Neural crest cell (in vitro differentiated cells): ENCODE data around the gene SIGLECL1. TPM values are rescaled to one million over a fixed set of nuclear protein-coding genes. Genes with fewer than 3 reads are reported as not detected.

Source experiments
- DNase-seq: peaks from one replicate; pipeline ENCODE4 v3.0.0; 2021; ENCODE audit warnings: low read depth, mixed read lengths, low spot score
- H3K27ac Mint-ChIP-seq: one replicate; pipeline ENCODE4 v1.8.0; 2021; ENCODE audit warnings: mild to moderate bottlenecking, mixed read lengths; ENCODE audit not compliant: unreplicated experiment
- H3K27me3 Mint-ChIP-seq: 2 replicates; pipeline ENCODE4 v1.8.0; 2021; ENCODE audit warnings: low read depth, mild to moderate bottlenecking, mixed read lengths
- H3K36me3 Mint-ChIP-seq: 2 replicates; pipeline ENCODE4 v1.8.0; 2021; ENCODE audit warnings: low read depth, mild to moderate bottlenecking, mixed read lengths
- H3K4me1 Mint-ChIP-seq: 2 replicates; pipeline ENCODE4 v1.8.0; 2021; ENCODE audit warnings: mixed read lengths
- H3K4me3 Mint-ChIP-seq: one replicate; pipeline ENCODE4 v1.8.0; 2021; ENCODE audit warnings: mild to moderate bottlenecking, mixed read lengths
- H3K9me3 Mint-ChIP-seq: 2 replicates; pipeline ENCODE4 v1.8.0; 2021; ENCODE audit warnings: mixed read lengths
- total RNA-seq: library from RNA; stranded (reverse); gene quantifications from 2 replicates; pipeline ENCODE4 v1.2.1, GENCODE V29; 2021
- TF ChIP-seq, protein P1 (sequence below): fragments of 200-600 bp; sonication (generic); conservative IDR thresholded peaks from 2 replicates; pipeline ENCODE4 v1.5.0; 2021; ENCODE audit warnings: antibody characterized with exemption, mild to moderate bottlenecking

The SIGLECL1 gene
- total RNA-seq, 1 donor from 2014 or later: not detected

GRCh38 chr19:51282335-51282734 is 31.5 kb downstream of the SIGLECL1 start:
- no peak overlapping the region for H3K4me3 Mint-ChIP-seq
- TF ChIP-seq, protein P1, sequence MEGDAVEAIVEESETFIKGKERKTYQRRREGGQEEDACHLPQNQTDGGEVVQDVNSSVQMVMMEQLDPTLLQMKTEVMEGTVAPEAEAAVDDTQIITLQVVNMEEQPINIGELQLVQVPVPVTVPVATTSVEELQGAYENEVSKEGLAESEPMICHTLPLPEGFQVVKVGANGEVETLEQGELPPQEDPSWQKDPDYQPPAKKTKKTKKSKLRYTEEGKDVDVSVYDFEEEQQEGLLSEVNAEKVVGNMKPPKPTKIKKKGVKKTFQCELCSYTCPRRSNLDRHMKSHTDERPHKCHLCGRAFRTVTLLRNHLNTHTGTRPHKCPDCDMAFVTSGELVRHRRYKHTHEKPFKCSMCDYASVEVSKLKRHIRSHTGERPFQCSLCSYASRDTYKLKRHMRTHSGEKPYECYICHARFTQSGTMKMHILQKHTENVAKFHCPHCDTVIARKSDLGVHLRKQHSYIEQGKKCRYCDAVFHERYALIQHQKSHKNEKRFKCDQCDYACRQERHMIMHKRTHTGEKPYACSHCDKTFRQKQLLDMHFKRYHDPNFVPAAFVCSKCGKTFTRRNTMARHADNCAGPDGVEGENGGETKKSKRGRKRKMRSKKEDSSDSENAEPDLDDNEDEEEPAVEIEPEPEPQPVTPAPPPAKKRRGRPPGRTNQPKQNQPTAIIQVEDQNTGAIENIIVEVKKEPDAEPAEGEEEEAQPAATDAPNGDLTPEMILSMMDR: no peak
- H3K9me3 Mint-ChIP-seq: peaks cover 7% of the 10 kb centered on the region
- peaks cover 2% of the 10 kb centered on the region for H3K36me3 Mint-ChIP-seq
- peaks cover 38% of the 10 kb centered on the region for H3K27me3 Mint-ChIP-seq
- no peak for DNase-seq
- H3K4me1 Mint-ChIP-seq: no peaks in the 10 kb centered on the region
- H3K27ac Mint-ChIP-seq: no peak overlapping the region

GRCh38 chr19:51285682-51286081 is 34.8 kb downstream of the SIGLECL1 start:
- H3K4me3 Mint-ChIP-seq: no peak overlapping the region
- no peak for DNase-seq
- peaks cover 29% of the 10 kb centered on the region for H3K27me3 Mint-ChIP-seq
- peaks cover 2% of the 10 kb centered on the region for H3K36me3 Mint-ChIP-seq
- H3K27ac Mint-ChIP-seq: no peak overlapping the region
- H3K9me3 Mint-ChIP-seq: peaks cover 5% of the 10 kb centered on the region
- TF ChIP-seq, protein P1: no peak
- H3K4me1 Mint-ChIP-seq: no peaks in the 10 kb centered on the region

- Mint-ChIP-seq H3K27me3 (peaks cover 21% of the 10 kb centered on the region), H3K9me3 (no peaks in the 10 kb centered on the region), H3K4me1 (peaks cover 12% of the 10 kb centered on the region), H3K4me3 (no peak overlapping the region), H3K36me3 (no peaks in the 10 kb centered on the region), H3K27ac (no peak overlapping the region)
- no peak for DNase-seq
- TF ChIP-seq, protein P1: no peak
Measured at GRCh38 chr19:51289635-51290034, 38.8 kb downstream of the SIGLECL1 start.

DNA sequence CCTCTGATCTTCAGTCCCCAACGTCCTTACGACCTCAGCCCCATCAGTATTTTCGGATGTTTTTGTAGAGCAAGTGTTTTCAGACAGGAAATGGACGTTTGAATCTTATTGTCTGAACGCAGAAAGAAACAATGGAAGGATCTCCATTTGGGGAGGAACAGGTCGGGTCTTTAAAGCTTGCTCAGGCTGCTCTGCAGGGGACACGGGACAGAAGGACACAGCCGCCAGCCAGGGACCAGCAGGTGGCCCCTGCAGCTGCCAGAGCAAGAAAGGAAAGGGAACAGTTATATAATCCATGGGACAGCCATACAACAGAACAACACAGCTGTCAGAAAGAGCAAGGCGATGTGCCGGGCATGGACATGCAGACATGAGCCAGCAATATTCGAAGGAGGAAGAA is 42.1 kb downstream of the SIGLECL1 start:
- Mint-ChIP-seq H3K9me3 (no peaks in the 10 kb centered on the region), H3K4me3 (no peak overlapping the region), H3K27ac (no peak overlapping the region), H3K36me3 (no peaks in the 10 kb centered on the region), H3K27me3 (peaks cover 25% of the 10 kb centered on the region), H3K4me1 (peaks cover 12% of the 10 kb centered on the region)
- no peak for DNase-seq
- TF ChIP-seq, protein P1: no peak

- Mint-ChIP-seq H3K27me3 (peaks cover 25% of the 10 kb centered on the region), H3K4me3 (no peak overlapping the region), H3K27ac (no peak overlapping the region), H3K4me1 (peaks cover 12% of the 10 kb centered on the region), H3K9me3 (no peaks in the 10 kb centered on the region), H3K36me3 (no peaks in the 10 kb centered on the region)
- no peak for DNase-seq
- TF ChIP-seq, protein P1: no peak
Measured at GRCh38 chr19:51293571-51294210, 42.8 kb downstream of the SIGLECL1 start.
